ENCODE measurements around the gene ADGRA1. TPM values are rescaled to one million over a fixed set of nuclear protein-coding genes. Genes with fewer than 3 reads are reported as not detected.
A peak's percentile ranks its signal among the peaks of the same experiment; 100 is the strongest.

ADGRA1 gene
- total RNA-seq, 4 donors from 2014 or later, result under 0.01 TPM; not detected in 3

DNA sequence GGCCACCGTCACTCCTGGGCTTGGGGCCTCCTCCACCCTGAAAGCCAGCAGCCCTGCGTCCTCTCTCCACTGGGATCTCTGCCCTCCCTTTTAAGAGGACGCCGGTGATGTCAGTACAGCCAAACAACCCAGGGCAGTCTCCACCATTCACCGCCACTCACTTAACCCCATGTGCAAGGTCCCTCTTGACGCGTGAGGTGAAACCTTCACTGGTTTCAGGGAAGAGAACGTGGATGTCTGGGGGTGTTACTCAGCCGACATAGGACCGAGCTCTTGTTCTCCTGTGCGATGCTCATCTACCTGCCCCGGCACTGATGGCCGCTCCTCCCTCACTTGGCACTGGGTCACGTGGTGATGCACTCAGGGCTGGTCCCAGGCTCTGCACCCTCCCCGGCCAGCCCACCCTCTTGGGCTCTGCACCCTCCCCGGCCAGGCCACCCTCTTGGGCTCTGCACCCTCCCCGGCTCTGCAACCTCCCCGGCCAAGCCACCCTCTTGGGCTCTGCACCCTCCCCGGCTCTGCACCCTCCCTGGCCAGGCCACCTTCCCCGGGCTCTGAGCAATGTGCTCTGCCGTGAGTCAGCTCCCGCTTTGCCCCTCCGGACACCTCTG, 36.1 kb downstream of the ADGRA1 start:
- no peak for DNase-seq (ENCODE audit: low spot score in 2 of 2)
- no peaks in the 10 kb centered on the region for H3K36me3 ChIP-seq
- H3K27ac ChIP-seq, result no peak overlapping the region

DNA sequence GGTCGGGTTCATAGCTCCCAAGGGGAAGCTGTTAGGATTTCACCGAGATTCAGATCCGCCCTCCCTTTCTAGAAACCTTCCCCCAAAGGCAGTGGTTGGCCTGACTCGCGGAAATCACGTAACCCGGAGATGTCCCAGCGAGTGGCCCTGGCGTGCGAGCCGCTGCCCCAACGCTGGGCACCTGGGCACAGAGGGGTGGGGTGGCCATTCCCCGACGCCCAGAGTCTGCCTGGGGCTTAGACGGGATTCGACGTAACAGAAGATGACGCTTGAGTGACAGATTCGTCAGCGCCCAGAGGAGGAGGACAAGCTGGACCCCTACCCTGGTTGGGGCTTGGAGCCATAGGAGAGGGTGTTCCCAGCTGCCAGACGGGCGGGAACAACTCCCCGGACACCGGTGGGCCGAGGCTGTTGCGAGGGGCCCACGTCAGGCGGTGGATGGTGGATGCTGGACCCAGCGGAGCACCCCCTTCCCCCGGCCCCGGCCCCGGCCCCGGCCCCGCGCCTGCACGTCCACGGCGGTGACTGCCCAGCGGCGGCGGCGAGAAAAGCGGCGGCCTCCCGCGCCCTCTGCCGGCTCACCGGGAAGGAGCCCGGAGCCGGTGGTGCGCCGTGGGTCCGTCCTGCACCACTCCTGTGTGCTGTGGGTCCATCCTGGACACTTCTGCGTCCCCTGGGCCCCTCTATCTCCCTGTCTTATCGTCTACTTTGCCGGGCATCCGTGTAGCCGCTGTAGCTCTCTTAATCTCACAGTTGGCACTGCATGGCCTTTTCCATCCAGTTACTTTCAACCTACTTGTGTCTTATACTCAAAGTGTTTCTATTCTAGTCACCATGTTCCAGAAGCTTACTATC, 36.9 kb downstream of the ADGRA1 start:
- Histone ChIP-seq H3K36me3 (no peaks in the 10 kb centered on the region), H3K9me3 (peaks cover 0 to 15% (median 0%) of the 10 kb centered on the region in 4 donors), H3K27ac (no peak overlapping the region), H3K27me3 (peaks cover 0 to 6% of the 10 kb centered on the region in 2 donors), H3K4me1 (peaks cover 0 to 10% (median 0%) of the 10 kb centered on the region in 4 donors), H3K4me3 (no peak overlapping the region)
- no peak for TF ChIP-seq POLR2A (IDR thresholded peaks at IDR 0.05)
- TF ChIP-seq, protein P1, sequence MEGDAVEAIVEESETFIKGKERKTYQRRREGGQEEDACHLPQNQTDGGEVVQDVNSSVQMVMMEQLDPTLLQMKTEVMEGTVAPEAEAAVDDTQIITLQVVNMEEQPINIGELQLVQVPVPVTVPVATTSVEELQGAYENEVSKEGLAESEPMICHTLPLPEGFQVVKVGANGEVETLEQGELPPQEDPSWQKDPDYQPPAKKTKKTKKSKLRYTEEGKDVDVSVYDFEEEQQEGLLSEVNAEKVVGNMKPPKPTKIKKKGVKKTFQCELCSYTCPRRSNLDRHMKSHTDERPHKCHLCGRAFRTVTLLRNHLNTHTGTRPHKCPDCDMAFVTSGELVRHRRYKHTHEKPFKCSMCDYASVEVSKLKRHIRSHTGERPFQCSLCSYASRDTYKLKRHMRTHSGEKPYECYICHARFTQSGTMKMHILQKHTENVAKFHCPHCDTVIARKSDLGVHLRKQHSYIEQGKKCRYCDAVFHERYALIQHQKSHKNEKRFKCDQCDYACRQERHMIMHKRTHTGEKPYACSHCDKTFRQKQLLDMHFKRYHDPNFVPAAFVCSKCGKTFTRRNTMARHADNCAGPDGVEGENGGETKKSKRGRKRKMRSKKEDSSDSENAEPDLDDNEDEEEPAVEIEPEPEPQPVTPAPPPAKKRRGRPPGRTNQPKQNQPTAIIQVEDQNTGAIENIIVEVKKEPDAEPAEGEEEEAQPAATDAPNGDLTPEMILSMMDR (IDR thresholded peaks at IDR 0.05), result peak in 4 of 5 experiments; percentile 25 to 47 (median 32)
- 30 to 34% methylated on average over 44 to 46 of the region's 58 CpGs for WGBS, 2 donors
- peak in 1 of 2 donors; percentile 8 for DNase-seq (ENCODE audit: low spot score in 2 of 2)

More for the DNA sequence above, 36.1 kb downstream of the ADGRA1 start:
- Histone ChIP-seq H3K4me1 (peaks cover 0 to 10% (median 0%) of the 10 kb centered on the region in 4 donors), H3K27me3 (peaks cover 0 to 6% of the 10 kb centered on the region in 2 donors), H3K4me3 (no peak overlapping the region), H3K9me3 (peaks cover 0 to 21% (median 0%) of the 10 kb centered on the region in 4 donors)
- no peak for TF ChIP-seq POLR2A (IDR thresholded peaks at IDR 0.05)
- TF ChIP-seq, protein P1 (IDR thresholded peaks at IDR 0.05), result no peak
- TF ChIP-seq EP300 (IDR thresholded peaks at IDR 0.05), result no peak
- 74 to 83% methylated on average over 23 of the region's 23 CpGs for WGBS, 2 donors

DNA sequence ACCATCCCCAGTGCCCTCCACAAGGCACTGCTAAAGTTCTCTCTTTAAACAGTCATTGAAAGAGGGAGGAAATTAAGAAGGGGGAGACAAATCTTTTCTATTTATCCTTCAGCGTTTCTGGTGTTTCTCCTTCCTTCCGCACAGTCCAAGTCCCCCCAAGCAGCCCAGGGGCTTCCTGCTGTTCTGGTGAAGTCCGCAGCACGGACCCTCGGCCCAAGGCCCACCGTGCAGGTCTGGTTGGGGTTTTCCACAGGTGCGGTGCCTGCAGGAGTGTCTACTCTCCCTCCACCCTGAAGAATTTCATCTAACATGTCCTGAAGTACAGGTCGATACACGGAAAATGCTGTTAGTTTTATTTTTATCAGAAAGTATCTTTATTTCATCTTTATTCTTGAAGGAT, 38.2 kb downstream of the ADGRA1 start:
- Histone ChIP-seq H3K9me3 (peaks cover 0 to 9% (median 0%) of the 10 kb centered on the region in 4 donors), H3K27ac (no peak overlapping the region), H3K36me3 (no peaks in the 10 kb centered on the region), H3K4me1 (peaks cover 0 to 10% (median 0%) of the 10 kb centered on the region in 4 donors), H3K27me3 (peaks cover 0 to 6% of the 10 kb centered on the region in 2 donors), H3K4me3 (no peak overlapping the region)
- TF ChIP-seq EP300 (IDR thresholded peaks at IDR 0.05) (no peak), POLR2A (IDR thresholded peaks at IDR 0.05) (no peak)
- TF ChIP-seq, protein P1 (IDR thresholded peaks at IDR 0.05), result no peak
- 92% methylated on average over 9 of the region's 9 CpGs for WGBS, 2 donors
- DNase-seq (ENCODE audit: low spot score in 2 of 2), result no peak

- peaks cover 0 to 10% (median 0%) of the 10 kb centered on the region in 4 donors for H3K4me1 ChIP-seq
- TF ChIP-seq, protein P1 (IDR thresholded peaks at IDR 0.05), result no peak
- TF ChIP-seq POLR2A (IDR thresholded peaks at IDR 0.05) (no peak), EP300 (IDR thresholded peaks at IDR 0.05) (no peak)
- no peak for DNase-seq (ENCODE audit: low spot score in 2 of 2)
- peaks cover 0 to 6% of the 10 kb centered on the region in 2 donors for H3K27me3 ChIP-seq
- 88% methylated on average over 37 to 42 of the region's 57 CpGs for WGBS, 2 donors
- H3K36me3 ChIP-seq, result no peaks in the 10 kb centered on the region
- no peak overlapping the region for H3K27ac ChIP-seq
- no peak overlapping the region for H3K4me3 ChIP-seq
- H3K9me3 ChIP-seq, result peaks cover 0 to 9% (median 0%) of the 10 kb centered on the region in 4 donors
Measured at GRCh38 chr10:133126431-133127290, 38.9 kb downstream of the ADGRA1 start.
